Fibroblast of mammary gland (primary cell): ENCODE data around the gene FCAMR.
"Not testable (repeated sequence)": the region's sequence is repeated elsewhere in the genome, so short reads cannot be mapped to it uniquely, and the experiment has no call there.

Source experiments
- DNase-seq: peaks from one replicate; pipeline ENCODE4 v3.0.0-alpha.2; 2010; ENCODE audit warnings: low read depth
- H3K4me3 ChIP-seq: 2 replicates; pipeline ENCODE4 v1.5.1; 2011; ENCODE audit warnings: low read depth, mild to moderate bottlenecking, low read length, moderate library complexity; ENCODE audit not compliant: control insufficient read depth
- TF ChIP-seq, protein P1 (sequence below): conservative IDR thresholded peaks from 2 replicates; pipeline ENCODE4 v1.5.1; 2011; ENCODE audit warnings: low read depth, low read length, inconsistent platforms; ENCODE audit not compliant: control insufficient read depth, insufficient read depth

Gene FCAMR

DNA sequence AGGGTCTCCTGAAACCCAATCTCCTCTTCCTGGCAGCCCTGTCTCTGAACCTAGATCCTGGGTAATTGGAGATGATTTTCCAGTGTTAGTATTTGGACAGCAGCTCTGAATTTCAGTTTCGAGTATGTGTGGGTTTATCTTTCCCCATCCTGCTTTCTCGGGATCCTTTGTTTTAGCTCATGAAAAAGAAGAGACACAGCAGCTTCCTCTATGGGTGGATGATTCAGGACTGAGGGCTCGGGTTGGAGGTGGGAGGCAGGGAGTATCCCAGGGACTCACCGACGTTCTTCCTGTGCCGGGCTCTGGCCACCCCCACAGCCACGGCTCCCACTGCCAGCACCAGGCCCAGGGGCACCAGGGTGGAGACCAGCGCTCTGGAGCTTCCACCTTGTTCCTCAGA, 38.1 kb downstream of the FCAMR start:
- no peak for DNase-seq
- TF ChIP-seq, protein P1, sequence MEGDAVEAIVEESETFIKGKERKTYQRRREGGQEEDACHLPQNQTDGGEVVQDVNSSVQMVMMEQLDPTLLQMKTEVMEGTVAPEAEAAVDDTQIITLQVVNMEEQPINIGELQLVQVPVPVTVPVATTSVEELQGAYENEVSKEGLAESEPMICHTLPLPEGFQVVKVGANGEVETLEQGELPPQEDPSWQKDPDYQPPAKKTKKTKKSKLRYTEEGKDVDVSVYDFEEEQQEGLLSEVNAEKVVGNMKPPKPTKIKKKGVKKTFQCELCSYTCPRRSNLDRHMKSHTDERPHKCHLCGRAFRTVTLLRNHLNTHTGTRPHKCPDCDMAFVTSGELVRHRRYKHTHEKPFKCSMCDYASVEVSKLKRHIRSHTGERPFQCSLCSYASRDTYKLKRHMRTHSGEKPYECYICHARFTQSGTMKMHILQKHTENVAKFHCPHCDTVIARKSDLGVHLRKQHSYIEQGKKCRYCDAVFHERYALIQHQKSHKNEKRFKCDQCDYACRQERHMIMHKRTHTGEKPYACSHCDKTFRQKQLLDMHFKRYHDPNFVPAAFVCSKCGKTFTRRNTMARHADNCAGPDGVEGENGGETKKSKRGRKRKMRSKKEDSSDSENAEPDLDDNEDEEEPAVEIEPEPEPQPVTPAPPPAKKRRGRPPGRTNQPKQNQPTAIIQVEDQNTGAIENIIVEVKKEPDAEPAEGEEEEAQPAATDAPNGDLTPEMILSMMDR, result no peak
- H3K4me3 ChIP-seq, result no peak overlapping the region

DNA sequence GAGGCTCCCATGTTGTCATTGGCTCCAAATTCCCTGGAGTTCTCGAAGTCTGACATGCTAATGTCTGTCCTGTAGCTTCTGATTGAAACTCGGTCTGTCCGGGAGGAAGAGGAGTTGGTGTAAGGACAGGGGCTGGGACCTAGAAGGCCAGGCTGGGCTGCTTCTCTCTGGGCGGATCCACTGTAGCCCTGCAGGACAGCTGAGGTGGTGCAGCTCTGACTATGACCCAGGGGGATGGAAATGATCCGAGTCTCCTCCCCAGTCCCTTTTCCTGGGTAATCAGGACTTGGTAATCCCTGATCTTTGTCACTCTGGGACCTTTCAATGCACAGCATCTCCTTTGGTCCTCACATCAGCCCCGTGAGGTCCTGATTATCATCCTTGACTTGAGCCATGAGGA, 38.6 kb downstream of the FCAMR start:
- no peak for DNase-seq
- H3K4me3 ChIP-seq, result no peak overlapping the region
- TF ChIP-seq, protein P1, result no peak

DNA sequence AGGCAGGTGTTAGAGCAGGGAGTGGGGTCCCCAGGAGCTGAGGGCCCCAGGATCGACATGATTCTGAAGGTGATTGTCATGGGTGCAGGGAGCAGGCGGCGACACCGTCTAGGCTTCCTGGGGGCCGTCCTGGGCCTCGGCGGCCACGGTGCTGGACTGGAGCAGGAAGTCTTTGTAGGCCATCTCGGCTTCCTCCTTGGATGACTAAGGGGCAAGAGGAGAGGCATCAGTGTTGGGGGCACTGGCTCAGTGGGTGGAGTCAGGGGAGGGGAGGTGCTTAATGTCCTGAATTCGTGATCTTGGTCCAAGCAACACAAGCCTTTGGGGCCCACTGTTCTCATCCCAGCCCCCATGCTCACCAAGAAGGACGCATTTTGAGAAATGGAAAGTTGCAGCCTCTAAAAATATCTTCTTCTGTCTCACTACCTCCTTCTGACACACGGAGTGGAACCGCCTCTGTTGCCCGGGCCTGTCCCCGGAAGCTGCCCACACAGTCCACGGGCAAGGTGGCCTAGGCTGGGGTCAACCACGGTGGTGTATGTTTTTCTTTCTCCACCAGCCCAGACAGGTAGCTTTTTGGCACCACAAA, 40.0 kb downstream of the FCAMR start:
- TF ChIP-seq, protein P1, result no peak
- DNase-seq, result no peak
- H3K4me3 ChIP-seq, result no peak overlapping the region

DNA sequence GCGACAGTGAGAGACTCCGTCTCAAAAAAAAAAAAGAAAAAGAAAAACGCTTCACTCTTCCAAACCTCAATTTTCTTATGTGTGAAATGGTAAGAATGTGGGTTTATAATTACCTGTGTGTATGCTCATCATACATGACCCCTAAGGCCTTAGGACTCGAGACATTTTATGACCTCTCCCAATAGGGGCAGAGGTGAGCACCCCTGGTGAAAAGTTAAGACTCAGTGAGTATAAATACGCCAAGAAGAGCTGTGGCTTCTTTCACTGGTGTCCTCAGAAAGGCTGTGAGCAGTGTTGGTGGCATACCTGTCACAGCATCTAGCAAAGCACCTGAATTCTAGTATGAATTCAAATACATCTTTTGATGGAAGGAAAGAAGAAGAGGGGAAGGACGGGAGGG, 40.7 kb downstream of the FCAMR start:
- no peak overlapping the region for H3K4me3 ChIP-seq
- DNase-seq, result no peak
- TF ChIP-seq, protein P1, result no peak

DNA sequence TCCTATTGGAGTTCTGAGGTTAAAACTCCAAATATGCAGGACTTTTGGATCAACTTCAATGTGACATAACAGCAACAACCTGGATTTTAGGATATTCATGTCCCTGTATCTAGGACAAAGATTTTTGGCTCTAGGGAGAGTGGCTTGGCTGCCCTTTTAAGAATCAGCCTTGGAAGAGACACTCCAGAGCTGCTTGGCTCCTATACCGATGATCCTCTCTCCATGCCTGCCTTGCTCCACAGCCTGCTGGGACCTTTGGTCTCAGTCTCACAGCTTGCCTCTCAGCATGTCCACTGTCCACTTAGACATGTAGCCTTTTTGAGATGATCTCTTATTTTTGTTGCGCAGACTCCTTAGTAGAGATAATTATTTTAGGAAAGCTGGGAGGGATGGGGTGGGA, 44.0 kb downstream of the FCAMR start:
- no peak overlapping the region for H3K4me3 ChIP-seq
- no peak for DNase-seq
- TF ChIP-seq, protein P1, result no peak

DNA sequence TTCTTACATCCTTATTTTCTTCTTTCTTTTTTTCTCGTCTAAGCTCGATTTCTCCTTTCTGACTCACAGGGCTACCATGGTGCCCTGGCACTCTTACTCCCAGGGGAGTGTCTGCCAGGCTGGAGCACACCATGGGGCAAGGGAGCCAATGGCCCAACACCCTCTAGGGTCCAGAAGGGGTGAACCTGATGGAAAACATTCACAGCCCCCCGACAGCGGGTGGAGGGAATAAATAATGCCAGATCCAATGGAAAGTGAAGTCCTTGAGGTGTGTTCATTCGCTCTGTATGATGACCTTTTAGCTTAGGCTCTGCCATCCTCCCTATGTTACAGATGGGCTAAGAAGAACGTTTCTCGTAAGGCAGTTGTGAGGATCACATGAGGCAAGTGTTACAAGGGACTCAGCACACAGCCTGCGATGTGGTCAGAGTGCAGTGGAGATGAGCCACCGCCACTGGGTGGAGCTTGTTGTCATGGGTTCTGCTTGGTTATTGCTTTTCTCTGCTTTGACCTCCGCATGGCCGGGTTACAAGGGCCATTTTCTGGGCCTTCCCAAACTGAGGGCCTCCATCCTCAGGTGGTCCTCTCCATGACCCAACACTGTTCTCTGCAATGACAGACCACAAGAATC, 45.0 kb downstream of the FCAMR start:
- no peak for DNase-seq
- no peak overlapping the region for H3K4me3 ChIP-seq
- TF ChIP-seq, protein P1, result no peak

DNA sequence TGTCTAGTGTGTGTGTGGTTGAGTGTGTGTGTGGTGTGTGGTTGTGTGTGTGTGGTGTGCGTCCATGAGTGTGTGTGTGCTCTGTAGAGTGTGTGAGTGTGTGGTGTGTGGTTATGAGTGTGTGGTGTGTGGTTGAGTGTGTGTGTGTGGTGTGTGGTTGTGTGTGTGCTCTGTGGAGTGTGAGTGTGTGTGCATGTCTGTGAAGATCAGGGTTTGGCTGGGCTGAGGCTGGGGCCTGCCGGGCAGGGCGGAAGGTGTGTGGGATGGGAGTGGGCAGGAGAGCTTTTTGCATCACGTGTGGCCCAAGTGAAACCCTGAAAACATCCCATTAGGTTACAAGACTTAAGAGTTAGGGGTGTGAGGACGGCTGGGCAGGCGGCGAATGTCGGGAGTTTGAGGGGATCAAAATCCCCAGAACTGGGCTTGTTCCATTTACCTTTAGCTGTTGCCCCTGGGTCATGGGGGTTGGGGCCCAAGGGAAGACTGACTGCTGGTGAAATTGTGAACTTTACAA, 45.6 kb downstream of the FCAMR start:
- TF ChIP-seq, protein P1, result no peak
- DNase-seq, result no peak
- no peak overlapping the region for H3K4me3 ChIP-seq

DNA sequence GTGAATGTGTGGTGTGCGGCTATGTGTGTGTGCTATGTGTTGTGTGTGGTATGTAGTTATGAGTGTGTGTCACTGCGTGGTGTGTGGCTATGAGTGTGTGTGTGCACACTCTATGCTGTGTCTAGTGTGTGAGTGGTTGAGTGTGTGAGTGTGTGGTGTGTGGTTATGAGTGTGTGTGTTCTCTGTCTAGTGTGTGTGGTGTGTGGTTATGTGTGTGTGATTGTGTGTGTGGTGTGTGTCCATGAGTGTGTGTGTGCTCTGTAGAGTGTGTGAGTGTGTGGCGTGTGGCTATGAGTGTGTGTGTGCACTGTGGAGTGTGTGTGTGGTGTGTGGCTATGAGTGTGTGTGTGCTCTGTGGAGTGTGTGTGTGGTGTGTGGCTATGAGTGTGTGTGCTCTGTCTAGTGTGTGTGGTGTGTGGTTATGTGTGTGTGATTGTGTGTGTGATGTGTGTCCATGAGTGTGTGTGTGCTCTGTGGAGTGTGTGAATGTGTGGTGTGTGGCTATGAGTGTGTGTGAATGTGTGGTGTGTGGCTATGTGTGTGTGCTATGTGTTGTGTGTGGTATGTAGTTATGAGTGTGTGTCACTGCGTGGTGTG, 46.2 kb downstream of the FCAMR start:
- not testable (repeated sequence) for DNase-seq, H3K4me3 ChIP-seq
